ENCODE data around the gene CBLC. TPM values are rescaled to one million over a fixed set of nuclear protein-coding genes. Genes with fewer than 3 reads are reported as not detected.

CBLC gene
- total RNA-seq, 6 experiments from 2014 or later = not detected

GRCh38 chr19:44813841-44814470, 36.3 kb downstream of the CBLC start:
- Mint-ChIP-seq H3K27me3 (ENCODE audit: insufficient read depth) (peaks cover 18% of the 10 kb centered on the region), H3K4me3 (no peak overlapping the region), H3K4me1 (ENCODE audit: low read depth) (no peaks in the 10 kb centered on the region; the same call in 1 of the 2 replicates), H3K9me3 (no peaks in the 10 kb centered on the region), H3K36me3 (ENCODE audit: low read depth) (no peaks in the 10 kb centered on the region; the same call in 1 of the 2 replicates), H3K27ac (no peak overlapping the region)
- TF ChIP-seq, protein P1, sequence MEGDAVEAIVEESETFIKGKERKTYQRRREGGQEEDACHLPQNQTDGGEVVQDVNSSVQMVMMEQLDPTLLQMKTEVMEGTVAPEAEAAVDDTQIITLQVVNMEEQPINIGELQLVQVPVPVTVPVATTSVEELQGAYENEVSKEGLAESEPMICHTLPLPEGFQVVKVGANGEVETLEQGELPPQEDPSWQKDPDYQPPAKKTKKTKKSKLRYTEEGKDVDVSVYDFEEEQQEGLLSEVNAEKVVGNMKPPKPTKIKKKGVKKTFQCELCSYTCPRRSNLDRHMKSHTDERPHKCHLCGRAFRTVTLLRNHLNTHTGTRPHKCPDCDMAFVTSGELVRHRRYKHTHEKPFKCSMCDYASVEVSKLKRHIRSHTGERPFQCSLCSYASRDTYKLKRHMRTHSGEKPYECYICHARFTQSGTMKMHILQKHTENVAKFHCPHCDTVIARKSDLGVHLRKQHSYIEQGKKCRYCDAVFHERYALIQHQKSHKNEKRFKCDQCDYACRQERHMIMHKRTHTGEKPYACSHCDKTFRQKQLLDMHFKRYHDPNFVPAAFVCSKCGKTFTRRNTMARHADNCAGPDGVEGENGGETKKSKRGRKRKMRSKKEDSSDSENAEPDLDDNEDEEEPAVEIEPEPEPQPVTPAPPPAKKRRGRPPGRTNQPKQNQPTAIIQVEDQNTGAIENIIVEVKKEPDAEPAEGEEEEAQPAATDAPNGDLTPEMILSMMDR (IDR thresholded peaks at IDR 0.05) = no peak
- no peak for DNase-seq

DNA sequence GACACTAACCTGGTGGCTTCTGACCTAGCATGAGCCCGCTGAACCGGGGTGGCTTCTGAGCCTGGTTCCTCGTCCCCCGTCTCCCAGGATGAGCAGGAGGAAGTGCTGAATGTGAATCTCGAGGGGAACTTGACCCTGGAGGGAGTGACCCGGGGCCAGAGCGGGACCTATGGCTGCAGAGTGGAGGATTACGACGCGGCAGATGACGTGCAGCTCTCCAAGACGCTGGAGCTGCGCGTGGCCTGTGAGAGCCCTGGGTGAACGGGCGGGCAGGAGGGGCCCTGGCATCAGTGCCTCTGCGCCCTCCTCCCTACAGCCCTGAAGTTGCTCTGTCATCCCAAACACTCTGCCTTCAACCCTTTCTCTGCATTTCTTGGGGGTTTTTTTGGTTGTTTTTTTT, 36.8 kb downstream of the CBLC start:
- H3K36me3 Mint-ChIP-seq (ENCODE audit: low read depth) = no peaks in the 10 kb centered on the region; the same call in 1 of the 2 replicates
- no peak for DNase-seq
- H3K9me3 Mint-ChIP-seq = no peaks in the 10 kb centered on the region
- H3K27me3 Mint-ChIP-seq (ENCODE audit: insufficient read depth) = peaks cover 18% of the 10 kb centered on the region
- no peaks in the 10 kb centered on the region; the same call in 1 of the 2 replicates for H3K4me1 Mint-ChIP-seq (ENCODE audit: low read depth)
- TF ChIP-seq, protein P1 (IDR thresholded peaks at IDR 0.05) = no peak
- no peak overlapping the region for H3K4me3 Mint-ChIP-seq
- H3K27ac Mint-ChIP-seq = no peak overlapping the region

DNA sequence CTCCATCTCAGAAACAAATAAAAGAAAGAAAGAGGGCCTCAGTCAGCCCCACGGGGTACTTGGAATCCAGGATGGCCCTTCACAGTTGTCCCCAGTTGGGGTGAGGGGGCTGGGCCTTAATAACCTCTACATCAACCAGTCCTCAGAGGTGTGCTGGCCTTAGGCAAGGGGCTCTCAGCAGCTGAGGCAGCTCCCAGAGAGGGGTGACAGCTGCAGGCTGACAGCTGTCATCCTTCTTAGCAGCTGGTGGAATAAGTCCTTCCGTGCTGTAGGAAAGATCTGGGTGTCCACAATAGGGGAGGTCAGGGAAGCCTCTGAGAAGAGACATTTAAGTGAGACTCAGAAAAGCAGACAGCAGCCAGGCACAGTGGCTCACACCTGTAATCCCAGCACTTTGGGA, 38.6 kb downstream of the CBLC start:
- Mint-ChIP-seq H3K36me3 (ENCODE audit: low read depth) (no peaks in the 10 kb centered on the region; the same call in 1 of the 2 replicates), H3K9me3 (no peaks in the 10 kb centered on the region), H3K27me3 (ENCODE audit: insufficient read depth) (peaks cover 16% of the 10 kb centered on the region), H3K27ac (no peak overlapping the region), H3K4me3 (no peak overlapping the region), H3K4me1 (ENCODE audit: low read depth) (no peaks in the 10 kb centered on the region)
- DNase-seq = no peak
- TF ChIP-seq, protein P1 (IDR thresholded peaks at IDR 0.05) = no peak

DNA sequence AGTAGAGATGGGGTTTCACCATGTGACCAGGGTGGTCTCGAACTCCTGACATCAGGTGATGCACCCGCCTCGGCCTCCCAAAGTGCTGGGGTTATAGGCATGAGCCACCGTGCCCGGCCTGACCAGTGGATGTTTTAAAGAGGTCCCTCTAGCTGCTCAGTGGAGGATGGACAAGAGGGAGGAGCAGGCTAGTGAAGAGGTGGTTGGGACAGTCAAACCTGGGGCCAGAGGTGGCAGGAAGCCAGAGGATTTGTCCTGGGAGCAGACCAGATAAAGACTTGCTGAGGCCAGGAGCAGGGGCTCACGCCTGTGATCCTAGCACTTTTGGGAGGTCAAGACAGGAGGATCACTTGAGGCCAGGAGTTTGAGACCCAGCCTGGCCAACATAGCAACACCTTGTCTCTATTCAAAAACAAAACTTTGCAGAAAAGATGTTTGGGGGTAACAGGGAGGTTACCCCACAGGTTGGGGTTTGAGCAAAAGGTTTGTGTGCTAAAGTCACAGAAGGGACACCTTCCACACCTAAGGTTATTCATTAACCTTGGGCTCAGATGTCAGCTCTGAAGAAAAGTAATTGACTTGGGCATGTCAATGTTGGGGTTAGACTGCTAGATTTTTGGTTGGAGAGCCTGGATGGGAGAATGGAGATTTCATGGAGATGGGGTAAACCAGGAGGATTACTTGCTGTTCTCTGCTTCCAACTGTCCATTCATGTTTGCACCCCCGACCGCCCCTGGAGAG, 40.2 kb downstream of the CBLC start:
- H3K36me3 Mint-ChIP-seq (ENCODE audit: low read depth) = no peaks in the 10 kb centered on the region; the same call in 1 of the 2 replicates
- TF ChIP-seq, protein P1 (IDR thresholded peaks at IDR 0.05) = no peak
- peaks cover 19% of the 10 kb centered on the region for H3K27me3 Mint-ChIP-seq (ENCODE audit: insufficient read depth)

GRCh38 chr19:44818466-44819031, 40.9 kb downstream of the CBLC start:
- Mint-ChIP-seq H3K27me3 (ENCODE audit: insufficient read depth) (peaks cover 19% of the 10 kb centered on the region), H3K4me3 (no peak overlapping the region), H3K36me3 (ENCODE audit: low read depth) (no peaks in the 10 kb centered on the region; the same call in 1 of the 2 replicates), H3K9me3 (no peaks in the 10 kb centered on the region), H3K4me1 (ENCODE audit: low read depth) (no peaks in the 10 kb centered on the region), H3K27ac (no peak overlapping the region)
- no peak for DNase-seq
- TF ChIP-seq, protein P1 (IDR thresholded peaks at IDR 0.05) = no peak

More for the DNA sequence above, 40.2 kb downstream of the CBLC start:
- H3K4me3 Mint-ChIP-seq = no peak overlapping the region
- DNase-seq = no peak
- H3K27ac Mint-ChIP-seq = no peak overlapping the region
- no peaks in the 10 kb centered on the region for H3K9me3 Mint-ChIP-seq
- no peaks in the 10 kb centered on the region for H3K4me1 Mint-ChIP-seq (ENCODE audit: low read depth)

Data from HFFc6 (cell line).